DMS153 treated with DMSO at 0.1 percent for 48 hours (cell line): Measurements from ENCODE around the gene NT5C.

ENCODE experiments used
- DNase-seq: peaks from one replicate; lab custom pipeline; 2025; ENCODE audit not compliant: unreplicated experiment; lab: John Stamatoyannopoulos, UW

The NT5C gene

DNA sequence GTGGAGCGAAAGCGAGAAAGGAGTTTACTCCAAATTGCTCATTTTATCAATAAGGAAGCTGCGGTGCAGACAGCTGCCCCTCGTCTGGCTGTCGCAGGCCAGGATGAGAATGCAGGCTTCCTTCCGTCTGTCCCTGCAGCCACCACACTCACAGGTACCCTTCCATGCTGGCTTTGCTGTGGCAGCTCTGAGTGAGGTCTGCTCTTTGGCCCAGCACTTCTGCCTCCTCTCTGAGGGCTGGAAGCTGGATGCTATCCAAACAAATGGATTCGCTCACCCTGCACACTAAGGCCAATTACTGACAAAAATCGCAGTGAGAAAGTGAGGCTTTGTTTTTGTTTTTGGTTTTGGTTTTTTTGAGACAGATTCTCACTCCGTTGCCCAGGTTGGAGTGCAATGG, 14.8 kb downstream of the NT5C start:
- DNase-seq: no peak

DNA sequence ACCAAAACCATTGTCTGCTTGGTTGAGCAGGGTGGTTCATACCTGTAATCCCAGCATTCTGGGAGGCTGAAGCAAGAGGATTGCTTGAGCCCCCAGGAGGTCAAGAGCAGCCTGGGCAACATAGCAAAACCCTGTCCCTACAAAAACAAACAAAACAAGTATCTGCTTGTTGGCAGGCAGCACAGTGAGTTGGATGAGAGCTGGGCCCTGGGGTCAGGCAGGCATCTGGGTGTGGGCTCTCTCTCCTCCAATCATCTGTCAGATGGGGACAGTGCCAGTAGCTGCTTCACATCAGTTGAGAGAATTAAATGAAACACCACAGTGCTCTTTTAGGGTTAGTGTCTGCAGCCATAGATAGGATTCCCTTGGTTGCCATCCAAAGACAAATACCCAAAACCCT, 16.0 kb downstream of the NT5C start:
- no peak for DNase-seq

DNA sequence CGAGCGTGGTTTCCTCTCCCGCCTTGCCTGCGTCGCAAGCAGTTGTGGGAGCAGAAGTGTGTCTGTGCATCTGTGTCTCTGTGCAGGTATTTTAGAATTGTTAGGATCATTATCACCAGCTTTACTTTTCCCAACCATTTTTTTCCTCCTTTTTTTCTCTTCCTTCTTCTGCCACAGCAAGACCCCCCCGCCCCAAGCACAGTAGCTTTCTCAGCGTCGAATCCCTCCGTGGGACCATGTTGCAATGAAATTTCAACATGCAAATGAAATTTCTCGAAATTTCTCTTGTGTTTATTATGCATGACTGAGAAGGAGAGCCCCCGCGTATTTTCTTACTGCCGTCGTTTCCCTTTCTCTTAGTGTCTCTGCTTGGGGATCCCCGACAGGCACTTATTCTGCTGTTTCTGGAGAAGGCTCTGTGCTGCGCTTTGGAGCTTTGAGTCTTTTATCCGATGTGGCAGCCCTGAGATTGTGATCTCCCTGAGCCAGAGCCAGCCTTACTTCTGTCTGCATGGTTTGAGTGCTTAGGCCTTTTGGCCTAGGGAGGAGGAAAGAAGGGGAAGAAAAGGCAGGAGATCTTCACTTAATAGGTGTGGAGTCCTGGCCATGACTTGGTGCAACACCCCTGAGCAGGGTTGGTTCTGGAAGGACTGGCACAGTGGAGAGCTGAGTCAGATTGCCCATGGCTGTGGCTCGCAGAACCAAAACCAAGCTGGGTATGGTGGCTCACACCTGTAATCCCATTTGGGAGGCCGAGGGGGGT, 16.8 kb downstream of the NT5C start:
- DNase-seq: no peak

DNA sequence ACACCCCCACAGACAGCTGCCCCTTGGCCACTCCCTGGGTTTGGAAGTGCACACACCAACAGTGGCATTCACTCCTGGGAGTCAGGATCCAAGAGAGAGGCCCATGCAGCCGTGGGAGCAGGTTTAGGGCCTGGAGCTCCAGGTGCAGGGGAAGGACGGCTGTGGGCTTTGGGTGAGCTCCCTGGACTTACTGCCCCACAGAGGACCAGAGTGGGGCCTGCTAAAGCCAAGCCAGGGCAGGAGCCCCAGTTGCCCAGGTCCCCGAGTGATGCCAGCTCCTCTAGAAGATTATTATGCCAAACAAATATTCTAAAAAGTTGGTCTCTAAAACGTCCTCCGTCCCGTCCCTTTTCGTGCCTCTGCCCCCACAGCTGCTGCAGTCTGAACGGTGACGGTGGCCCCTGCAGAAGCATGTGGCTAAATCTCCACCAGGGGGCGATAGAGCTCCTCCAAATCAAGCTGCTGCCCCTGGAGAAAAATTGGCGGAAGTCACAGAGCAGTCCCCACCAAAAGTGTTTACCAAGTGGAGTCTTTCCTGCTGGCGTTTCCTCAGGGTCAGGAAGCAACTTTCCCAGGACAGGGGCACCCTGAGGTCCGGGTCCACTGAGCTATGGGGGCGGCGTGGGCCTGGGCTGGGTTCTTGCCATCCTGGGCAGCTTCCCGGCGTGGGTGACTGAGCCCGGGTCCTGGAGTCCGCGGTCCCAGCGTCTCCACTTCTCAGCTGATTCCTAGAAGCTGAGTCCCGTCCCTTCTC, 17.6 kb downstream of the NT5C start:
- DNase-seq: peak; percentile 89

DNA sequence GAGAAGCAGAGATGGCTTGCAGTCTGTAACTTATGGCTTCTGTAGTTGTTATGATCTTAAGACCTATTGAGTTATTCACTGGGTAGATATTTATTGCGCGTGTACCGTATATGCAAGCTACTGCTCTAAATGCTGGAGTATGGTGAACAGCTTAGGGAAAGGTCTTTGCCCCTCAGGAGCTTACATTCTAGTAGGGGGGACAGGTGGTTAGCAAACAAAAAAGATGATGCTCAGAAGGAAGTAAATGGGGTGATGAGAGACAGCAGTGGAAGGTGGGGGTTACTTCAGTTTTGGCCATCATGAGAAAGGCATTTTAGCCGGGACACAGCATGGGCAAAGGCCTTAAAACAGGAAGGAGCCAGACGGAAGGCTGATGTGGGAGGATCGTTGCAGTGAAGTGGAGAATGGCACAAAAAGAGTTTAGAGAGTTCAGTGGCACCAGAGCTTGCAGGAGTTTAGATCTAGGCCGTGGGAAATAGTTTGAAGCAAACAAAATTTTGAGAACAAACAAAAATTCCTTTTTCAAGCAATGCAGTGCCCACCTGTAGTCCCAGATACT, 19.7 kb downstream of the NT5C start:
- DNase-seq: no peak

DNA sequence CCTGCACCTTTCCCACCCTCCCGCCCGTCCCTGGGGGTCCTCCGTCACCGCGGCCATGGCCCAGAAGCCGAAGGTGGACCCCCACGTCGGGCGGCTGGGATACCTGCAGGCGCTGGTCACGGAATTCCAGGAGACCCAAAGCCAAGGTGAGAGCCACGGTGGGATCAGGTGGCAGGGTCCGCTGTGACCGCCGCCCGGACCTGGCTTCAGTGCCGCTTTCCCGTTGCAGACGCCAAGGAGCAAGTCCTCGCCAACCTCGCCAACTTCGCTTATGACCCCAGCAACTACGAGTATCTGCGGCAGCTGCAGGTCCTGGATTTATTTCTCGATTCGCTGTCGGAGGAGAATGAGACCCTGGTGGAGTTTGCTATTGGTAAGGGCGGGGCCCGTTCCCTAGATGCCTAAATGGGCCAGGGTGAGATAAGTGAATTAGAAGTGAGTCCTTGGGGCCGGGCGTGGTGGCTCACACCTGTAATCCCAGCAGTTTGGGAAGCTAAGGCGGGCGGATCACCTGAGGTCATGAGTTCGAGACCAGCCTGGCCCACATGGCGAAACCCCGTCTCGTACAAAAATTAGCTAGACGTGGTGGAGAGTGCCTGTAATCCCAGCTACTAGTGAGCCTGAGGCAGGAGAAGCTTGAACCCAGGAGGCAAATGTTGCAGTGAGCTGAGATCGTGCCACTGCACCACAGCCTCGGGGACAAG, 21.2 kb downstream of the NT5C start:
- DNase-seq: no peak

DNA sequence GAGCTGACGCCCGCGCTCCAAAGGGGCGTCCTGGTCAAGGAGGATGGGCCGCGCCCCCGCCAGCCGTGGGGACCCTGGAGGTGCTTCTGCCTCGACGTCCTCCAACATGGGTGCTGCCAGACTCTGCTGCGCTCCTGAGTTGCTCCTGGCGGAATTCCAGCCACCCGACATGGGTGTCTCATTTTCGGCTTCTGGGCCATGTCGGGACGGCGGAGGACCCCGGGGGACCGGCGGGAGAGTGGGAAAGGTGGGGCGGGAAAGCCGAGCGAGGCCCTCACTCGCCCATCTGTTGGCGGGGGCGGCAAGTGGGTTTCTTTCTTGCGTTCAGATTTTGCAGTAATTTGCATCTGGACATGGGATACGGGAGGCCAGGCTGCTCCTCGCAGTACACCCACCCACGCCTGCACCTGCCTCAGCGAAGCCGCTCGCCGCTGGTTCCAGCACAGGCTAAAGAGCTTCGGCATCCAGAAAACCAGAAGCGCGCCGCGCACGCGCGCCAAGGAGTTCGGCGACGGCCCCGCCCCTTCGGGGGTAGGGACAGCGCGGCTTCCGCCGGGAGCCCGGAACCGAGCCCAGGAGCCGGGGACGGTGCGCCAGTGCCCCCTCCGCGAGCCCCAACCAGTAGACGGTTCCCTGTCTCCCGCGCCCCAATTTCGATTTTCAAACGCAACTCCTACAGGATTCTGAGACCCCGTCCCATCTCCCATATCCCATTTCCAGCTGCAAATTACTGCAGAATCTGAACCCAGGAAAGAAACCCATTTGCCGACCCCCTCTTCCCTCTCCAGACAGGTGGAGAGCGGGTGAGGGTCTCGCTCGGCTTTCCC, 21.9 kb downstream of the NT5C start, which contains the start of gene ARMC7:
Gene ARMC7, plus strand, starts transcription at position 563 of the 827 bp plus-strand sequence. CDS start 320 bp downstream, outside the sequence.
- peak; percentile 84 for DNase-seq

DNA sequence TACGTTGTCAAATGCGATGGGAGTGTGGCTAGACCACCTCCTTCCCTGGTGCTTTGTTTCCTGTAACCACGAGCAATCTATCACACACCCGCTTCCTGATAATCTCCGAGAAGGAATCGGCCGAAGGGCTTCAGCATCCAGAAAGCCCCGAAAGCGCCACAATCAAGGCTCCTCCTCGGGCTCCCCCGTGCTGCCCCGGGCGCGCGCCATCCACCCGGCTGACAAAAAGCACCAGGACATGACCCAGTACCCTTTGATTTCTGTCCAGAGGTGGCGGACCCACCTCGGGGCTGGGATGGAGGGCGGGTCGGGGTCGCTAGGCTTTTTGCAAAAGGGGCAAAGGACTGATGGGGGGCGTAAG, 22.5 kb downstream of the NT5C start:
- DNase-seq: no peak

DNA sequence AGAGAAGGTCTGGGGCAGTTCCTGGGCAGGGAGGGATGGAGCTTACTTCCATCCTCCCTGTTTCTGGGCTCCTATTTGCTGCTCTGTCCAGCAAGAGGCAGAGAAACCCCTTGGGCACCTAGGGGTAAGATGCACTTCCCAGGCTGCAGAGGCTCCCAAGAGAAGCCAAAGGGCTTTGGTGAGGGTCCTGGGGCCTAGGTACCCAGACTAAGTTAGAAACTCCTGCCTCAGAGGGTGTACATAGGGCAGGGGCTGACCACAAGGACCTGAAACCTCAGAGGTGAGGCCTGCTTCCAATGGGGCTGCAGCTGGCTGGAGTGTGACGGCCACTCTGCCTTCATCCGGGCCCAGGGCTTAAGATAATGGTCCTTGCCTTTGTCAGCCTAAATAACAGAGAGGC, 23.3 kb downstream of the NT5C start:
- DNase-seq: no peak

DNA sequence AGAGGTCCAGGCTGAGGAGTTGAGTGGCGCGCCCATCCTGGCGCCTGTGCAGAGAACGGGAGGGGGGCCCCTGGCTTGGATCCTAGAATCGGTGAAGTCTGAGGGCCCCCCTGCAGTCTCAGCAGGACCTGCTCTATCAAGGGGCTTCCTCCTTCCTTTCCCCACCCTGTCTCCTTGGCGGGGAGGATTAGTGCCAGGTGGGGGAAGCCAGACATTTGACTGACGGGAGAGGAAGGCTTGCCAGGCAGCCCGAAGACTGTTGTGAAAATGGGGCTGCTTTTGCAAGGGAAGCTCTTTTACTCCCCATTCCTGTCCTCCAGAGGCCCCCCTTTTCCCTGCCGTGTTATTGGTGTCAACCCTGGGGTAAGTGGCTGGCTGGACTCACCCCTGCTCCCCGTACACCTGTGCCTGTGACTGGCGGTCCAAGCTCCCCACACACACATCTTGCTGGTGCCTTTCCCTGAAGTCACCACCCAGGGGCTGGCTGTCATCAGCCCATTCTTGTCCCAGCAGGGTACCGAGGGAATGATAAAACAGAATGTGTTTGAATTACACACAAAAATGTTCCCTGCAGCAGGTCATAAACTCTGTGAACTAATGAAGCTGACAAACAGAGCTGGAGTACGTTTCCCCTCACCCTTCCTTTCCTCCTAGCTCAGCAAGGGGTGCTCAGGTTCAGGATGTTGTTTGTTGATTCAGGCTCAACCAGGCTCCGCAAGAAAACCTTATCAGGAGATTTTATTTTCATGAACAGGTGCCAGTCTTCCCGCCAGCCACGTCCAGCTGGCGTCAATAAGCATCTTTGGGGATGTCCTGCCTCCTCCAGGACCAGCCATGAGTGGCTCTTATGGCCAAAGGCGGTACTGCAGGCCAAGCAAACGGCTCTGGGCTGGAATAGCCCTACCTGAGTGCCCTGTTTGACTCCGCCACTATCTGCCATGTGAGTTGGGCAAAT, 26.1 kb downstream of the NT5C start:
- DNase-seq: peak; percentile 61

DNA sequence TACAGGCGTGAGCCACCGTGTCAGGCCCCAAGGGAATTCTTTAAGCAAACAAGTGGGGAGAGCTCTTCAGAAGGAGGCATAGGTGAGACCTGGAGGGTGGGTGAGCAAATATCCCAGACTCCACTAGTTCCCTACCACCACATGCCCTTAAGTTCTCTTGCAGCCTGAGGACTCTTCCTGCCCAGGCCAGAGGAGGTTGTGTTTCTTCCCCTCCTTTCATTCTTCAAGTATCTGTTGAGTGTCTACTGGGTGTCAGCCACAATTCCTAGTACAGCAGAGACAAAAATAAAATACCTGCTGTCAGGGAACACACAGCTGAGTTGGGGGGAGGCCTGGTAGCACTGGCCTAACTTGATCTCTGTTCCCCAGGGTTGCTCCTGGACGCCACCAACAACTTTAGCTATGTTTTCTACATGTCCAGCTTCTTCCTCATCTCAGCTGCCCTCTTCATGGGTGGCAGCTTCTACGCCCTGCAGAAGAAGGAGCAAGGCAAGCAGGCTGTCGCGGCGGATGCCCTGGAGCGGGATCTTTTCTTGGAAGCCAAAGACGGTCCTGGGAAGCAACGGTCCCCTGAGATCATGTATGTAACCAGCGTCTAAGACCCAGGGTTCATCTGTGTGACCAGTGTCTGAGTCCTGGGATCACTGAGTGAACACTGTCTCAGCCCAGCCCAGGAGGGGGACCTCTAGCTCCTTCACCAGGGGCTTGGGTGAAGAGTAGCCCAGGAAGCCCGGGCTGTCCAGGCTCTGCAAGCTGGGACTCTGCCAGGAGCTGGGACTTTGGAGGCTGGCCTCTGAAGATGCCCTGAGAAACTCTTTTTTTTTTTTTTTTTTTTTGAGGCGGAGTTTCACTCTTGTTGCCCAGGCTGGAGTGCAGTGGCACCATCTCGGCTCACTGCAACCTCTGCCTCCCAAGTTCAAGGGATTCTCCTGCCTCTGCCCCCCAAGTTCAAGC, 27.7 kb downstream of the NT5C start:
- DNase-seq: no peak

DNA sequence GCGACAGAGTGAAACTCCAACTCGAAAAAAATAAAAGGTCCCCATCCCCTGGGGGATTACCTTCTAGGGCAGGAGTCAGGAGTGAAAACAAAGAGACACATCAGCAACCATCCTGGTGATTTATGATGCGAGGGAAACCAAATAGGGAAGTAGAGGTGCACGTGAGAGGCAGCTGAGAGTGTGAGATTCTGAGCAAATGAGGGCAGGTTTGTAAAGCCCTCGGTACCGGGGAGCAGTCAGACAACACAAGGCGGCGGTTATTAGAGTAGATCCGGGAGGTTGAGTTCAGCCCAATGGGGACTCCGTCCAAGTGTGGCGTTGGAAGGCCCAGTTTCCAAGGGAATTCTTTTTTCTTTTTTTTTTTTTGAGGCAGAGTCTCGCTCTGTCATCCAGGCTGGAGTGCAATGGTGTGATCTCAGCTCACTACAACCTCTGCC, 29.1 kb downstream of the NT5C start:
- peak; percentile 79 for DNase-seq

DNA sequence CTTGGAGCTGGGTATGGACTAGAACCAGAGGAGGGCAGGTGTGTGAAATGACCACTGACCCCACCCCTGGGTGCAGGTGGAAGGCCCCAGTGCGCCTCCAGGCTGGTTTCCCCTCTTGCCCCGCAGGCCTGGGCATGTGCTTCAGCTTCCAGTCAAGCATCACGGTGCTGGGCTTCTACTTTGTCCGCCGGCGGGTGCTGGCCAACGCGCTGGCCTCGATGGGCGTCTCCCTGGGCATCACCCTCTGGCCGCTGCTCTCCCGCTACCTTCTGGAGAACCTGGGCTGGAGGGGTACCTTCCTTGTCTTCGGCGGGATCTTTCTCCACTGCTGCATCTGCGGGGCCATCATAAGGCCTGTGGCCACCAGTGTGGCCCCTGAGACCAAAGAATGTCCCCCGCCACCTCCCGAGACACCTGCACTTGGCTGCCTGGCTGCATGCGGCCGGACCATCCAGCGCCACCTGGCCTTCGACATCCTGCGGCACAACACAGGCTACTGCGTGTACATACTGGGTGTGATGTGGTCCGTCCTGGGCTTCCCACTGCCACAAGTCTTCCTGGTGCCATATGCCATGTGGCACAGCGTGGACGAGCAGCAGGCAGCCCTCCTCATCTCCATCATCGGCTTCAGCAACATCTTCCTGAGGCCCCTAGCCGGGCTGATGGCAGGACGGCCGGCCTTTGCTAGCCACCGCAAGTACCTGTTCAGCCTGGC, 31.5 kb downstream of the NT5C start:
- no peak for DNase-seq

DNA sequence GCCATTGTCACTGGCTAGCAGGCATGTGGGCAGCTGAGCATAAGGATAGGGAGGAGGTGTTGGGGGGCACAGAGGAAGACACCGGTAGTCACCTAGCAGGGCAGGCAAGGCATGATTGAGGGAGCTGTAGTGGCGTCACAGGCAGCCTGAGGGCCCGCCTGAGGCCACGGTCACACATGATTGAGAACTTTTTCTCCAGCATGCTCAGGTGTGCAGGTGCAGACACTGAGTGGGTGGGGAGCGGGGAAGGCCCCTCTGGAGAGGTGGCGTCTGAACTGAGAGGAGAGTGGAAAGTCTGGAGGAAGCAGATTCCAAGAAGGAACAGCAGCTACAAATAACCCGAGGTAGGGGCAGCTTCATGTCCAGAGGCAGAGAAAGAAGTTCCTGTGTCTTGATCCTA, 32.7 kb downstream of the NT5C start:
- no peak for DNase-seq

DNA sequence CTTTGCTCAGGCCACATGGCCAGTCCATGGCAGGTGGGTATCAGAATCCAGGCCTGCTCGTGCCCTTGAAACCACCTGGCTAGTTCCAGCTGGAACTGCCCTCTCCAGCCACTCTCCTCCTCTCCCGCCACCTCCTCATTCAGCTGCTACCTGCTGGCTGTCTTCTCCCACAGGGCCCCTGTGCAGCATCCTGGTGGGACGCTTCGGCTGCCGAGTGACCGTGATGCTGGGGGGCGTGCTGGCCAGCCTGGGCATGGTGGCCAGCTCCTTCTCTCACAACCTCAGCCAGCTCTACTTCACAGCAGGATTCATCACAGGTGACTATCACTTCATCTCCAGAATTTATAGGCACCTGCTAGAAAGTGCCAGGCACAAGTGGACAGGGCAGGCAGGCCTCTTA, 33.7 kb downstream of the NT5C start:
- DNase-seq: no peak

DNA sequence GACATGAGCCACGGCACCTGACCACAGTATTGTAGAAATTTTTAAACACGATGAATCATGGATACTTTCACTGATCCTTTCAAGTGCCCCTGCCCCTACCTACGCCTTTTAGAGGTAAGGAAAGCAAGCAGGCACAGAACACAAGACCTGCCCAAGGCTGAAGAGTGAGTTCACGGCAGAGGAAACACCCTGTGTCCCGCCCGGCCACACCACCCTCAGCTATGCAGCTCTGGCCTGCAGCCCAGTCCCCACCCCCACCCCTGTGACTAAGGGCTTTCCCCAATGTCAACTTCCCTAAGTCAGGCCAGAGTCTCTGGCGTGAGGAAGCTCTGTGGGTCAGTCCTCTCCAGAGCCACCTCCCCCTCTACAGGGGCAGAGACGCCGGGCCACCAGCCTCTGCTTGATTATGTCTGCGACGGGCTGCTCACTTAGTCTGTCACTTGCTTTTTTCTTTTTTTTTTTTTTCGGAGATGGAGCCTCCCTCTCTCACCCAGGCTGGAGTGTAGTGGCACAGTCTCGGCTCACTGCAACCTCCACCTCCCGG, 35.4 kb downstream of the NT5C start:
- DNase-seq: no peak

DNA sequence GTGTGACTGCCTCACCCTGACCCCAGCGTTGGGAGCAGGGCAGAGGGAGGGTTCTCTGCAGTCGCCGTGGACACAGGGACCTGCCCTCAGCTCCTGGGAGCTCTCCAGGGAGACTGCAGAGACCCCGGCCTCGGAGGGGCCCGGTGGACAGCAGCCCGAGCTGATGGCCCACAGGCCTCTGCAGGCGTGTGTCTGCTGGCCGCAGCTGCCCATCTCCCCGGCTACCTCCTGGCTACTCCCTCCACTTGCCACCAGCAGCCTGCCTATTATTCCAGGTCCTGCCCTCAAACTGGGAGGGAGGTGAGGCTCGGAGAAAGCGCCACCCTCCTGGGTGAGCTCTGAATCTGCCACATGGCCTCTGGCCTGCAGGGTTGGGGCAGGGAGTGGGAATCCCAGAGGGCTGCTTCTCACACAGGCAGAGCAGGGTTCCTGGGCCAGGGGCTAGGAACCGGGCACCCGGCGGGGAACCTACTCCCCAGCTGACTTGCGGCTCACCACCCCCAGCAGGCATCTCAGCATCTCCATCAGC, 36.6 kb downstream of the NT5C start:
- DNase-seq: no peak
